Liver (tissue), 9 donors: ENCODE results near the gene PRKCH. TPM values are rescaled to one million over a fixed set of nuclear protein-coding genes. Genes with fewer than 3 reads are reported as not detected.

Experiments used
- DNase-seq: peaks from one replicate; pipeline ENCODE4 v3.0.0-alpha.2; 2017; ENCODE audit warnings: low spot score
- H3K27ac ChIP-seq, 2 donors: one replicate each; pipeline ENCODE4 v1.7.0; 2013; ENCODE audit warnings: inconsistent platforms in 2 of 2, low read length in 2 of 2, control low read depth in 1 of 2, low read depth in 1 of 2, mild to moderate bottlenecking in 1 of 2
- H3K27me3 ChIP-seq, 4 donors: one replicate each; pipeline versions ENCODE4 v1.6.1 to v1.7.0; 2013; ENCODE audit warnings: low read length in 3 of 4, inconsistent platforms in 1 of 4, mild to moderate bottlenecking in 1 of 4, moderate library complexity in 1 of 4; ENCODE audit not compliant: control insufficient read depth in 4 of 4, insufficient read depth in 4 of 4
- H3K36me3 ChIP-seq, 4 donors: one replicate each; pipeline versions ENCODE4 v1.6.1 to v1.7.0; 2013; ENCODE audit warnings: low read length in 3 of 4, mild to moderate bottlenecking in 3 of 4, low read depth in 1 of 4, moderate library complexity in 1 of 4; ENCODE audit not compliant: control insufficient read depth in 4 of 4, insufficient read depth in 3 of 4
- H3K4me1 ChIP-seq, 4 donors: one replicate each; pipeline versions ENCODE4 v1.6.1 to v1.7.0; 2013; ENCODE audit warnings: low read length in 3 of 4, mild to moderate bottlenecking in 3 of 4, moderate library complexity in 1 of 4; ENCODE audit not compliant: control insufficient read depth in 4 of 4, insufficient read depth in 4 of 4
- H3K4me3 ChIP-seq, 3 donors: one replicate each; pipeline versions ENCODE4 v1.6.1 to v1.7.0; 2013; ENCODE audit warnings: low read length in 3 of 3, control low read depth in 1 of 3, low read depth in 1 of 3, mild to moderate bottlenecking in 1 of 3
- H3K9ac ChIP-seq, 2 donors: one replicate each; pipeline ENCODE4 v1.7.0; 2013; ENCODE audit warnings: low read length in 2 of 2, mild to moderate bottlenecking in 2 of 2, moderate library complexity in 2 of 2, control low read depth in 1 of 2, low read depth in 1 of 2
- H3K9me3 ChIP-seq, 4 donors: one replicate each; pipeline versions ENCODE4 v1.6.1 to v1.7.0; 2013; ENCODE audit warnings: low read length in 3 of 4; ENCODE audit not compliant: control insufficient read depth in 4 of 4
- ATF3 ChIP-seq: IDR thresholded peaks from 2 replicates; pipeline ENCODE4 v1.6.1; 2016; ENCODE audit warnings: antibody characterized with exemption
- CTCF ChIP-seq: fragments of 150-350 bp; IDR thresholded peaks from 2 replicates; pipeline ENCODE4 v1.5.1; 2017; ENCODE audit warnings: improper control_type of control experiment, low read depth, low read length; ENCODE audit not compliant: missing input control
- EGR1 ChIP-seq, 2 donors: IDR thresholded peaks; 2 replicates each; pipeline ENCODE4 v1.6.1; 2016 to 2018; ENCODE audit warnings: antibody characterized with exemption in 2 of 2, low read depth in 2 of 2
- FOXA1 ChIP-seq: IDR thresholded peaks from 2 replicates; pipeline ENCODE4 v1.6.1; 2016; ENCODE audit warnings: antibody characterized with exemption
- GABPA ChIP-seq, 2 donors: IDR thresholded peaks in 1 of 2; conservative IDR thresholded peaks in 1 of 2; 2 replicates each; pipeline ENCODE4 v1.6.1; 2016; ENCODE audit warnings: antibody characterized with exemption in 2 of 2, mild to moderate bottlenecking in 1 of 2, moderate library complexity in 1 of 2
- HNF4A ChIP-seq, 2 donors: conservative IDR thresholded peaks; 2 replicates each; pipeline ENCODE4 v1.6.1; 2016; ENCODE audit warnings: antibody characterized with exemption in 2 of 2, mild to moderate bottlenecking in 2 of 2
- HNF4G ChIP-seq: IDR thresholded peaks from 2 replicates; pipeline ENCODE4 v1.6.1; 2016; ENCODE audit warnings: antibody characterized with exemption
- MAX ChIP-seq: IDR thresholded peaks from 2 replicates; pipeline ENCODE4 v1.6.1; 2016; ENCODE audit warnings: antibody characterized with exemption
- RAD21 ChIP-seq, 2 donors: IDR thresholded peaks; 2 replicates each; pipeline ENCODE4 v1.6.1; 2016; ENCODE audit warnings: antibody characterized with exemption in 2 of 2, mild to moderate bottlenecking in 2 of 2
- REST ChIP-seq: IDR thresholded peaks from 2 replicates; pipeline ENCODE4 v1.6.1; 2016; ENCODE audit warnings: antibody characterized with exemption, mild to moderate bottlenecking
- RXRA ChIP-seq, 2 donors: IDR thresholded peaks; 2 replicates each; pipeline ENCODE4 v1.6.1; 2017 to 2018; ENCODE audit warnings: antibody characterized with exemption in 2 of 2, mild to moderate bottlenecking in 1 of 2
- SP1 ChIP-seq: IDR thresholded peaks from 2 replicates; pipeline ENCODE4 v1.6.1; 2018; ENCODE audit warnings: antibody characterized with exemption, mild to moderate bottlenecking
- TAF1 ChIP-seq: conservative IDR thresholded peaks from 2 replicates; pipeline ENCODE4 v1.6.1; 2016; ENCODE audit warnings: antibody characterized with exemption, mild to moderate bottlenecking
- YY1 ChIP-seq: IDR thresholded peaks from 2 replicates; pipeline ENCODE4 v1.6.1; 2016; ENCODE audit warnings: antibody characterized with exemption, mild to moderate bottlenecking
- ZBTB33 ChIP-seq: IDR thresholded peaks from 2 replicates; pipeline ENCODE4 v1.6.1; 2016; ENCODE audit warnings: antibody characterized with exemption
- WGBS: extraction: QIAGEN DNeasy Blood & Tissue Kit; methylation state at CpG from one replicate; pipeline ENCODE4 v1.1.7; 2013; 5-methylcytosine and 5-hydroxymethylcytosine counted together
- polyA plus RNA-seq, 2 donors: library from polyadenylated mRNA; stranded (reverse) in 1 of 2; unstranded in 1 of 2; fragments of 200-250 nt in 1 of 2; fragments of >200 nt in 1 of 2; fragmentation: Nextera tagmentation in 1 of 2; extraction: Ambion mirVana in 1 of 2; gene quantifications; one replicate each; pipeline versions ENCODE4 v1.2.1 to v1.2.3, GENCODE V29; 2013 to 2015
- total RNA-seq, 2 donors: library from RNA; depleted of rRNA; stranded (reverse); fragments of >200 nt; gene quantifications; one replicate each; pipeline ENCODE4 v1.2.3, GENCODE V29; 2014
- donor health status: healthy.
- donor health status: healthy.
- donor health status: healthy.
- donor health status: healthy.
- donor health status: healthy.

The PRKCH gene
- total and polyA plus RNA-seq, 4 donors = 3.9 to 13.7 (median 7.0) TPM

- Histone ChIP-seq H3K9me3 (no peaks in the 10 kb centered on the region), H3K36me3 (no peaks in the 10 kb centered on the region), H3K4me3 (no peak overlapping the region), H3K27me3 (no peaks in the 10 kb centered on the region), H3K9ac (no peak overlapping the region), H3K4me1 (peaks cover 0 to 10% (median 2%) of the 10 kb centered on the region in 4 donors), H3K27ac (no peak overlapping the region)
- TF ChIP-seq ZBTB33 (no peak), HNF4G (no peak), RAD21 (IDR thresholded peaks at IDR 0.05) (no peak), YY1 (no peak), SP1 (no peak), ATF3 (no peak), EGR1 (IDR thresholded peaks at IDR 0.05; ENCODE audit: low read depth in 2 of 2) (no peak), MAX (no peak), REST (no peak), HNF4A (conservative IDR thresholded peaks at IDR 0.05) (no peak), FOXA1 (no peak), GABPA (IDR thresholded peaks at IDR 0.05 in 1 of 2, conservative IDR thresholded peaks at IDR 0.05 in 1 of 2) (no peak), TAF1 (no peak), CTCF (no peak), RXRA (IDR thresholded peaks at IDR 0.05) (no peak)
- no peak for DNase-seq
- WGBS = 77% methylated on average over 3 of the region's 3 CpGs
Measured at GRCh38 chr14:61584331-61584741, 263.0 kb downstream of the PRKCH start.
